HEK293T (cell line): Measurements from ENCODE around the gene ZNF202.

Source experiments
- ARNT ChIP-seq: fragments of 450-650 bp; IDR thresholded peaks from 2 replicates; pipeline ENCODE4 v1.6.1; 2017; ENCODE audit warnings: mild to moderate bottlenecking
- BHLHE40 ChIP-seq: fragments of 450-650 bp; IDR thresholded peaks from 2 replicates; pipeline ENCODE4 v1.6.1; 2016; ENCODE audit warnings: mild to moderate bottlenecking, moderate library complexity, borderline replicate concordance
- CTBP1 ChIP-seq: fragments of 450-650 bp; IDR thresholded peaks from 2 replicates; pipeline ENCODE4 v1.6.1; 2016; ENCODE audit warnings: borderline replicate concordance
- ELF4 ChIP-seq: fragments of 450-650 bp; IDR thresholded peaks from 2 replicates; pipeline ENCODE4 v1.6.1; 2017; ENCODE audit warnings: antibody characterized with exemption
- FOXA1 ChIP-seq: fragments of 450-650 bp; IDR thresholded peaks from 2 replicates; pipeline ENCODE4 v1.6.1; 2016; ENCODE audit warnings: mild to moderate bottlenecking
- HDGF ChIP-seq: fragments of 450-650 bp; IDR thresholded peaks from 2 replicates; pipeline ENCODE4 v1.6.1; 2017; ENCODE audit warnings: antibody characterized with exemption, borderline replicate concordance
- SP1 ChIP-seq: fragments of 450-650 bp; IDR thresholded peaks from 2 replicates; pipeline ENCODE4 v1.6.1; 2017
- SUZ12 ChIP-seq: fragments of 450-650 bp; IDR thresholded peaks from 2 replicates; pipeline ENCODE4 v1.6.1; 2016; ENCODE audit warnings: mild to moderate bottlenecking
- TARDBP ChIP-seq: fragments of 450-650 bp; IDR thresholded peaks from 2 replicates; pipeline ENCODE4 v1.6.1; 2016

DNA sequence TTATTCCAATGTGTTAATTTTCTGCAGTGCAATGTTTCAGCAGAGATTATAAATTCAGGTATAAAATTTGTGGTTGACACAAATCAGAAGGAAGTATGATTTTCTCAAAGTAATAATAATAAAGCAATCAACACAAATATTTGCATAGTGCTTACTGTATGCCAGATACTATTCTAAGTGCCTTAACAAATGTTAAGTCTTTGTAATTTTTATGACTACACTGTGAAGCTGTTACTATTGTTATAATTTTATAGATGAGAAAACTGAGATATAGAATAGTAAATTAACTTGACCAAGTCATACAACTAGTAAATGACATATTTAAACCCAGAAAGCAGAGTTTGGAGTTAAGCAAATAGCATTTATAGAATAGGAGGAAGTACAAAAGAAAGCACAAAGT lies 29.3 kb upstream of the ZNF202 start:
- TF ChIP-seq SUZ12 (no peak), TARDBP (no peak), BHLHE40 (no peak), CTBP1 (no peak), HDGF (no peak), SP1 (no peak), ELF4 (no peak), FOXA1 (no peak), ARNT (no peak)
